HG03558 (cell line): ENCODE results near the gene SNX20.

Experiments used
- ATAC-seq: cut with Tn5 transposase; IDR thresholded peaks from one replicate; pipeline ENCODE4 v1.9.1; 2021; ENCODE audit warnings: moderate number of reproducible peaks; ENCODE audit not compliant: unreplicated experiment; ENCODE audit errors: extremely low read depth

Gene SNX20

DNA sequence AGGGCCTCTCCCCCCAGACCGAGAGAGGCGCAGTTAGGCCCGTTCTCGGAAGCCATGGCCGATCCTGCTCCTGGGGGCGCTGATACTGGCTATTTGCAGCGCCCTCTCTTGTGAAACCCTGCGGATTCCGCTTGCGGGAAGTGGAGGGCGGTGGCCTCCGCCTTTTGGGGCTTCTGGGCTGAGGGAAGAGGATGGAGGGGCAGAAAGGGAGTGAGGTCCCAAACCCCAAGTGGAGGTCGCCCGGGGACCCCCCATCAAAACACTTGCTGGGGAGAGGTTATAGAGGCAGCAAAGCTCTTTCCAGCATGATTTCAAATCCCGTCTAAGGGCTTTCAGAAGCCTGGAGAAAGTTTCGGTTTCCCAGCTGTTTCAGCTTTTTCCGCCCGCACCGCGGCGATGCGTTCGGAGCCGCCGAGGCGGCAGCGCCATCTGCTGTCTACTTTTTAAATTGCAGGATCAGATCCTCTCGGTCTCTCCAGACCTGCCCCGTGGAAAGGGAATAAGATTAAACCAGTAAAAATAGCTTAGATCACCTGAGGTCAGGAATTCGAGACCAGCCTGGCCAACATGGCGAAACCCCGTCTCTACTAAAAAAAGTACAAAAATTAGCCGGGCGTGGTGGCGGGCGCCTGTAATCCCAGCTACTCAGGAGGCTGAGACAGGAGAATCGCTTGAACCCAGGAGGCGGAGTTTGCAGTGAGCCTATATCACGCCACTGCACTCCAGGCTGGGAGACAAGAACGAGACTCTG, 15.8 kb downstream of the SNX20 start:
- no peak for ATAC-seq

DNA sequence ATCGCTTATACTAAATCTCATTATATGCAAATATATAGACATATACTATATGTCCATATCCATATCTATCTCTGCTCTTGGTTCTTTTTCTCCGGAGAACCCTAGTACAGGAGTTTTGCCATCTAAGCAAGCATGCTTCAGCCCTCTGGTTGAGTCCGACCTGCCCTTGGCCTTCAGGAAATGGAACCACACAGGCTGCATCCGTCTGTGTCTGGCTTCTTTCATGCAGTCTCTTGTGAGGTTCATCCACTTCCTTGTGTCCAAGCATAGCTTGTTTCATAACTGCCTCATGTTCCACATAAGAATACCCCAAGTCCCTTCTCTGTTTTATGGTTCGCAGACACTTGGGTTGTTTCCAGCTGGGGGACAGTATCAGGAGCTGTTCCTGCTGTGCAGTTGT, 16.8 kb downstream of the SNX20 start:
- no peak for ATAC-seq

- no peak for ATAC-seq
Measured at GRCh38 chr16:50662306-50662940, 18.7 kb downstream of the SNX20 start.

GRCh38 chr16:50659806-50660205, 21.3 kb downstream of the SNX20 start:
- ATAC-seq = no peak

- ATAC-seq = no peak
Measured at GRCh38 chr16:50657241-50657640, 23.9 kb downstream of the SNX20 start.

DNA sequence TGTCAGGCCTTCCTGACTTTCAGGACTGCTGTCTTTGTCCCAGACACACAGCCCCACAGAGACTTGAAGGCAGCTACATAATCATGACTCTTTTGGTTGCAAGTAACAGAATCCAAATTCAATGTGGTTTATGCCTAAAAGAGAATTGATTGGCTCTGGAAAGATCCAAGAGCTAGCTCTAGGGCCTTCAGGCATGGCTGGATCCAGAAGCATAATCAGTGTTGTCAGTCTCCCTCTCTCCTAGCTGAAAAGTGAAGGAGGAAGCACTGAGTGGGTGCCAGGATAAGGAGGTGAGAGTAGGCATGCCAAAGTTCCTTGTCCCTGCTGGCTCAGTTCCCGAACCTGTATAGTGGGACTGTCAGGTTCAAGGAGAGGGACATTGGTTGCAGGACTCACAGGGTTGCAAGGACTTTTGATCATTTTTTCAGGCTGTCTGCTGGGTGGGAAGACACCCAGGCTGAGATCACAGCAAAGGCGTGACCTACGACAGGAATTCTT, 25.5 kb downstream of the SNX20 start:
- ATAC-seq = no peak

GRCh38 chr16:50653633-50654519, 27.2 kb downstream of the SNX20 start:
- ATAC-seq = no peak

- ATAC-seq = no peak
Measured at GRCh38 chr16:50652836-50653425, 28.2 kb downstream of the SNX20 start.

- ATAC-seq = no peak
Measured at GRCh38 chr16:50651835-50652438, 29.2 kb downstream of the SNX20 start.

GRCh38 chr16:50646345-50646744, 34.8 kb downstream of the SNX20 start:
- ATAC-seq = no peak

DNA sequence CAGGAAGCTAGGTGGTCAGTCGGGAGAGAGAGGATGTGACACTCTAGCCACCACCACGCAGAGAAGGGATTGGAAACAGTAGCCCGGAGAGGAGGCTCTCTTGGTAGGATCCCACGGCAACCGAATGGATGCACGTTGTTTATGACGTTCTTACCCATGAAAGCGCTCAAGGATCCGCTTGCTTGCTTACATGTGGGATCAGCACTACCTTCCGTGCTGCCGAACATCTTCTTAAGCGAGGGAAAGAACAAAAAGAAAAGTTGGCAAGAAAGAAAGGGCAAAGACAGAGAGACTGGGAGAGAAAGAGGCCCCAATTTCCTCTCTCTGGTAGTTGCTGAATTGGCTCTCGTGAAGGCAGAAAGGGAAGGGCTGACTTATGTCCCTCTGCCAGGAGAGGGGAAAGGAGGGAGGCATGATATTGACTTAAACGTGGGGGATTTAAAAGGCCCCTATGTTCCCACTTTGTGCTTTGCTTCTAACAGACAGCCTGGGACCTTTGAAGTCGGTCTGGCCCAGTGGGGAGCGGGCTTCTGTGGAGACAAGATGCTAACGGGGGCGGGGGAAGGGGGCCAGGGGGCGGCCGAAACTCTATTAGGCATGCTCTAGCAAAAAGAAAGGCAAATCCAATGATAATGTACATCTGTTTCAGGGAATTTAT, 35.4 kb downstream of the SNX20 start:
- no peak for ATAC-seq

DNA sequence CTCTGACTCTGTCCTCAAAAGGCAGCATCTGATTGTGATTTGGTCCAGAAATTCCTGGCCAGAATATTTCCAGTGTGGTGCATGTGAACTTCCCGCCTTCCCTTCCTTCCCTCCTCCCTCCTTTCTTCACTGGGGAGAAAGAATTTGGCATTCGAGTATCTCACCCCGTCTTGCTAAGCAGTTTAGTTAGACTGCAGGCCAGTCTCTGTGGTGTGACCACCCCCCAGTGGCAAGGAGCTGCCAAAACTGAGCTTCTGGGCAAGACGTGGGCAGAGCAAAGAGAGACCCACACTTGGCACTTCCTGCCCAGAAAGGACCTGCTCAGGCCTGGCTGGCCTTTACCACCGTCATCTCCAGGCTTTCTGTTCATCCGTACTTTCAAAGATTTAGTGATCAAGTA, 36.4 kb downstream of the SNX20 start:
- ATAC-seq = no peak

DNA sequence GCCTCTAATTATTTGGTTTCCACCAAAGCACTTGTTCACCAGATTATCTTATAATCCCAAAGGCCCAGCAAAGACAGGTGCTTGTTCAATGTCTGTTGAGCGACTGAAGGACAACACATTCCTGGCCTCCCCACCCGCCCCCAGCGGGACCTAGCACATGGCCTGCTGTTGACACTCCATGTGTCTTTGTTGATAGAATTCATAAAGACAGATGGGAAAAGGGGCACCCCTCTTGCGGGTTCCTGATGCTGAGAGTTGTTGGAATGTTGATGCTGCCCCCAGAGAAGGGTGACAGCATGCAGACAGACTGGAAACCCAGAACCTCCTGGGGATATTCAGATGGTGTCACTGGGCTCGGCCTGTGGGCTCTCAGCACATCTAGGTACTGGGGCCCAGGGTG, 36.9 kb downstream of the SNX20 start:
- ATAC-seq = no peak

GRCh38 chr16:50643192-50643591, 37.9 kb downstream of the SNX20 start:
- no peak for ATAC-seq

DNA sequence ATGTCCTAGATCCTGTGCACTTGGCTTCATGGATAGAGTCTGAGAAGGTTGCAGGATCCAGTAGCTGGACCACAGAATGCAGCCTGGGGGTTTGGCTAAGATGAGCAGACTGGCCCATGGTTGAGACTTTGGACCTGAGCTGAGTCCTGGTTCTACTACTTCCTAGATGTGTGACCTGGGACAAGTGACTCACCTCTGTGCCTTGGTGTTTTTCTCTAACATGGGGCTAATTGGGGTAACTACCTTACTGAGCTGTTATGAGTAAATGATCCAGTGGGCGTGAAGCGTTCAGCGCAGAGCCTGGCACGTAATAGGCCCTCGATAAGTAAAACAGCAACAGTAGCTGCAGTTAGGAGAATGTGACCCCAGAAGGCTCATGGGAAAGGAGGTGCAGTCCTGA, 38.8 kb downstream of the SNX20 start:
- ATAC-seq = no peak

DNA sequence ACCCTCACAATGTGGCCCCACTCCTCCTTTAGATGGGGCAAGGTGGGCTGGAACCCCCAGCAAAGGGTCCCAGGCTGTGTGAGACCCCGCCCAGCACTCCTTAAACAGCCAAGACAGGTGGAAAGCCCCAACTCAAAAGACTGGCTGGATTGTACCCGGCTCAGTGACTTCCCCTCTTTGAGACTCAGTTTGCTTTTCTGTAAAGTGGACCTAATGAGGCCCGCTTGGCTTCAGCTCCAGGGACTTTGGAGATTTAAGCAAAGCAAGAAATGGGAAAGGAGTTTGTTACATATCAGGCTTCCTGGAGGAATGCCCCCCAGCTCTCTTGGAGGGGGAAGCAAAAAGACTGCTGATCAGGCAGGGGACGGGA, 39.3 kb downstream of the SNX20 start:
- ATAC-seq = no peak

GRCh38 chr16:50640919-50641817, 39.9 kb downstream of the SNX20 start:
- no peak for ATAC-seq

DNA sequence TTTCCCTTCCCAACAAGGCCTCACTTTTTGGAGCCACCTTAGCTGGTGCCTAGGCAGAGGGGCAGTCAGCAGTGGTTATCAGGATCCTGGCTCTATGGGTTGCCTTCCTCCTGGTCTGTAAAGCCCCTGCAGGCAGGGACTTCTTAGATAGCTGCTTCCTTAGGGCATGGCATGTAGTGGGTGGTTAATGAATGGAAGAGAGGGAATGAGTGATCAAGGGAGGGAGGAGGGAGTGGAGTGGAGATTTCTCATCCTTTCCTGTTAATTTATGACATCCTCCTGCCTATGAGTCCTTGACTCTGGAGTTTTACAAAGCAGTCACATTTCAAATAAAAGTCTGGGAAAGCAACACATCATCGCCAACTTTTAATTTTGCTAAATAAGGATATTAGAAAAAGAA, 40.7 kb downstream of the SNX20 start:
- ATAC-seq = no peak
